T follicular helper cell (primary cell): ENCODE measurements around the gene RGS5.
"Not testable (repeated sequence)": the region's sequence is repeated elsewhere in the genome, so short reads cannot be mapped to it uniquely, and the experiment has no call there.

Source experiments
- DNase-seq: peaks from one replicate; pipeline ENCODE4 v3.0.0-alpha.2; 2020; ENCODE audit warnings: low read depth
- total RNA-seq, 2 experiments: gene quantifications; one replicate each; lab custom pipeline; 2026; lab: John Stamatoyannopoulos, UW

RGS5 gene
- total RNA-seq, result 0.56 to 0.60 reads per million in 2 experiments

- DNase-seq, result no peak
Observed at GRCh38 chr1:163202833-163203451, at the start of gene RGS5. TSS of gene RGS5 (minus strand) at chr1:163202916. CDS start at chr1:163202835, 81 bp downstream.

GRCh38 chr1:163250382-163250974 lies 47.8 kb upstream of the RGS5 start:
- no peak for DNase-seq

- DNase-seq, result no peak
Observed at GRCh38 chr1:163248064-163248463, 45.3 kb upstream of the RGS5 start.

- DNase-seq, result not testable (repeated sequence)
Observed at GRCh38 chr1:163244648-163245047, 41.9 kb upstream of the RGS5 start.

- no peak for DNase-seq
Observed at GRCh38 chr1:163241746-163242145, 39.0 kb upstream of the RGS5 start.

- no peak for DNase-seq
Observed at GRCh38 chr1:163240705-163241104, 38.0 kb upstream of the RGS5 start.

GRCh38 chr1:163233643-163234042 lies 30.9 kb upstream of the RGS5 start:
- not testable (repeated sequence) for DNase-seq

GRCh38 chr1:163231385-163231784 lies 28.7 kb upstream of the RGS5 start:
- no peak for DNase-seq

GRCh38 chr1:163230827-163231226 lies 28.1 kb upstream of the RGS5 start:
- DNase-seq, result no peak

GRCh38 chr1:163228271-163228670 lies 25.6 kb upstream of the RGS5 start:
- not testable (repeated sequence) for DNase-seq

GRCh38 chr1:163227126-163227525 lies 24.4 kb upstream of the RGS5 start:
- no peak for DNase-seq

GRCh38 chr1:163213626-163214025 lies 10.9 kb upstream of the RGS5 start:
- no peak for DNase-seq

GRCh38 chr1:163211667-163212066 lies 9.0 kb upstream of the RGS5 start:
- no peak for DNase-seq

GRCh38 chr1:163205513-163205912 lies 2.8 kb upstream of the RGS5 start:
- DNase-seq, result no peak

GRCh38 chr1:163203561-163203960 lies 845 bp upstream of the RGS5 start:
- DNase-seq, result no peak

GRCh38 chr1:163201906-163202305 lies 810 bp downstream of the RGS5 start:
- no peak for DNase-seq

GRCh38 chr1:163197022-163197421 lies 5.7 kb downstream of the RGS5 start:
- no peak for DNase-seq

- no peak for DNase-seq
Observed at GRCh38 chr1:163196449-163196787, 6.3 kb downstream of the RGS5 start.

- no peak for DNase-seq
Observed at GRCh38 chr1:163195728-163196448, 6.8 kb downstream of the RGS5 start.

GRCh38 chr1:163191301-163191700 lies 11.4 kb downstream of the RGS5 start:
- no peak for DNase-seq

- no peak for DNase-seq
Observed at GRCh38 chr1:163188947-163189346, 13.8 kb downstream of the RGS5 start.

- DNase-seq, result no peak
Observed at GRCh38 chr1:163187849-163188248, 14.9 kb downstream of the RGS5 start.

GRCh38 chr1:163186862-163187261 lies 15.9 kb downstream of the RGS5 start:
- no peak for DNase-seq
